ENCODE results near the gene CPT1B.

- no peak for TF ChIP-seq EP300 (IDR thresholded peaks at IDR 0.05)
- TF ChIP-seq POLR2A (IDR thresholded peaks at IDR 0.05): no peak
- no peak for TF ChIP-seq CTCF (IDR thresholded peaks at IDR 0.05)
- no peak for TF ChIP-seq POLR2AphosphoS5 (IDR thresholded peaks at IDR 0.05)
These were observed 8.2 kb downstream of the CPT1B start for GRCh38 chr22:50569896-50570535.

Data from sigmoid colon (tissue), 4 donors.